Rectal smooth muscle tissue (tissue), 1 donor: ENCODE results near the gene OR2J1.
"Not testable (repeated sequence)": the region's sequence is repeated elsewhere in the genome, so short reads cannot be mapped to it uniquely, and the experiment has no call there.

Experiments used
- H3K27ac ChIP-seq: one replicate; pipeline ENCODE4 v1.7.0; 2013; ENCODE audit warnings: low read depth, low read length, inconsistent platforms
- H3K27me3 ChIP-seq: one replicate; pipeline ENCODE4 v1.7.0; 2013; ENCODE audit warnings: low read length; ENCODE audit not compliant: control insufficient read depth, insufficient read depth
- H3K36me3 ChIP-seq: one replicate; pipeline ENCODE4 v1.7.0; 2013; ENCODE audit warnings: low read length; ENCODE audit not compliant: control insufficient read depth, insufficient read depth
- H3K4me1 ChIP-seq: one replicate; pipeline ENCODE4 v1.7.0; 2013; ENCODE audit warnings: low read length; ENCODE audit not compliant: control insufficient read depth, insufficient read depth
- H3K4me3 ChIP-seq: one replicate; pipeline ENCODE4 v1.7.0; 2013; ENCODE audit warnings: low read length
- H3K9ac ChIP-seq: one replicate; pipeline ENCODE4 v1.7.0; 2013; ENCODE audit warnings: low read length

OR2J1 gene

DNA sequence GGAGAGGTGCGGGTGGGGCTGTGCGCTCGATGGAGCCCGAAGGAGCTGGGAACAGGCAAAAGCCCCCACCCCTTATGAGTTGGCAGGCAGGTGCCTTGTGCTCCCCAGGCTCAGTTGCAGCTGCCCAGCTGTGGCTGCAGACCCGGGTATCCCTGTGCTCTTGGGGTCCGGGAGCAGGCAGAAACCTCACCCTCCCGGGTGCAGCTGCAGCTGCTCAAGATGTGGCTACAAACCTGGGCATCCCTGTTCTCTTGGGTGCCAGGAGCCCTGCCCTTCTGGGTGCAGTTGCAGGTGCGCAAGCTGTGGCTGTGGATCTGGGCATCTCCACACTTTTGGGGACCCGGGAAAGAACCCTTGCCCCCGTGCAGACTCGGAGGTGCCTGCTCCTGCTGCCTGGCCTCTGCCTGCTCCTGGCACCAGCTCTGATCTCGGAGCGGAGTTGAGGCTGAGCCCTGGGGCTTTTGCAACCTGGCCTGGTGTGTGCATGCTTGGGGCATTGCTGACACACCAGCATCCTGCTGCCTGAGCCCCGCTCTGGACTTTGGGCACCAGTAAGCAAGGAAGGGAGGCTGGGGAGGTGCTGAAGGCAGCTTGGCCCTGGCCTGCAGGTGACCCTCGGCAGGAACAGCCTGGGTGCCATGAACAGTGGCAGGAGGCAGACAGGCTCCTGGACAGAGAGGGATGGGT is 30.2 kb downstream of the OR2J1 start:
- H3K9ac ChIP-seq = no peak overlapping the region
- no peaks in the 10 kb centered on the region for H3K4me1 ChIP-seq
- H3K27ac ChIP-seq = no peak overlapping the region
- no peaks in the 10 kb centered on the region for H3K36me3 ChIP-seq
- H3K4me3 ChIP-seq = no peak overlapping the region
- H3K27me3 ChIP-seq = no peaks in the 10 kb centered on the region

GRCh38 chr6:29130644-29131043 is 31.4 kb downstream of the OR2J1 start:
- Histone ChIP-seq H3K4me1 (no peaks in the 10 kb centered on the region), H3K4me3 (no peak overlapping the region), H3K27me3 (no peaks in the 10 kb centered on the region), H3K9ac (no peak overlapping the region), H3K36me3 (no peaks in the 10 kb centered on the region), H3K27ac (no peak overlapping the region)

GRCh38 chr6:29131691-29132090 is 32.4 kb downstream of the OR2J1 start:
- no peaks in the 10 kb centered on the region for H3K36me3 ChIP-seq
- H3K27me3 ChIP-seq = no peaks in the 10 kb centered on the region
- no peaks in the 10 kb centered on the region for H3K4me1 ChIP-seq
- no peak overlapping the region for H3K9ac ChIP-seq
- no peak overlapping the region for H3K4me3 ChIP-seq
- no peak overlapping the region for H3K27ac ChIP-seq

DNA sequence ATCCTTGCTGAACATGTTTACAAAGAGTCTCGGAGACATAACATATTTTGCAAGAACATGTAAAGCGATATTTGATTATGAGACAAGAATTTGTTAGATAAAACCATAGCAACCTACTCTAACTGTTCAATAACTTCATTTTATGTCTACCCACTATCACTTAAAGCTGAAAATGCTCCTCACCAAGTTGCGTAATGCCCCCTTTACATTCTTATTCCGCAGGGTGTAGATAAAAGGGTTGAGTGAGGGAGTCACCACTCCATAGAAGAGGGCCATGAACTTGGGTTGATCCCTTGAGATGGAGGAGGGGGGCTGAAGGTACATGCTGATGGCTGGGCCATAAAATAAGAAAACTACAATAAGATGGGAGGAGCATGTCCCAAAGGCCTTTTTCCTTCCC is 38.4 kb downstream of the OR2J1 start:
- Histone ChIP-seq H3K4me1 (no peaks in the 10 kb centered on the region), H3K9ac (no peak overlapping the region), H3K27ac (no peak overlapping the region), H3K36me3 (no peaks in the 10 kb centered on the region), H3K27me3 (no peaks in the 10 kb centered on the region), H3K4me3 (no peak overlapping the region)

DNA sequence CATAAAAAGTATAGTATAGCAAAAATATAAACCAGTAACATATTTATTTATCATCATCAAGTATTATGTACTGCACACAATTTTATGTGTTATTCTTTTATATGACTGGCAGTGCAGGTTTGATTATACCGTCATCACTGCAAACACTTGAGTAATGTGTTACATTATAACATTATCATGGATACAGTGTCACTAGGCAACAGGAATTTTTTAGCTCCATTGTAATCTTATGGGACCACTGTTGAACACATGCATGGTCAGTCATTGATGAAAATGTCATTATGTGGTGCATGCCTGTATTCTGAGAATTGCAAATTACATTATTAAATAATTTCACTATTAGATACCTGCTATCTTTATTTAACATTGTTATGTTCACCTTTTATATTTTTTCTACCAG is 42.3 kb downstream of the OR2J1 start:
- no peak overlapping the region for H3K27ac ChIP-seq
- H3K36me3 ChIP-seq = no peaks in the 10 kb centered on the region
- no peak overlapping the region for H3K4me3 ChIP-seq
- no peaks in the 10 kb centered on the region for H3K27me3 ChIP-seq
- no peaks in the 10 kb centered on the region for H3K4me1 ChIP-seq
- H3K9ac ChIP-seq = no peak overlapping the region

GRCh38 chr6:29142309-29142708 is 43.0 kb downstream of the OR2J1 start:
- Histone ChIP-seq H3K27ac (no peak overlapping the region), H3K36me3 (no peaks in the 10 kb centered on the region), H3K4me3 (no peak overlapping the region), H3K4me1 (no peaks in the 10 kb centered on the region), H3K9ac (no peak overlapping the region), H3K27me3 (no peaks in the 10 kb centered on the region)

DNA sequence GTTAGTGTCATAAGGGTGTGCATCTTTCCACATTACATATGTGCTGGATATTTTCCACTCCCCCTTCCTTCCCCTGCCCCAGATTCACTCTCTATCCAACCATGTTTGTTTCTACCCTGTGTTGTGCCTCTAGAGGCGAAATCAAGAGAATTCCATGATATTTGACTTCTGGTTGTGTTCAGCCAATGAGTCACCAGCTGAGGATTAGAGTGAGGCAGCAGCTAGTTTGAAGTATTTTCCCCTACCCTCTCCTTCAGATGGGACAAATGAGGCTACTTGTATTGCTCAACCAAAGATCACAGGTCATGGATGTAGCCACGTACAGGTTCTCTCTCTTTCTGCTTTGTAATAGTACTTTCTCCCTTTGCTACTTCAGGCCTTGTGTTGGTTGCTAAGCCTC is 46.9 kb downstream of the OR2J1 start:
- no peaks in the 10 kb centered on the region for H3K36me3 ChIP-seq
- no peaks in the 10 kb centered on the region for H3K27me3 ChIP-seq
- no peak overlapping the region for H3K27ac ChIP-seq
- no peaks in the 10 kb centered on the region for H3K4me1 ChIP-seq
- H3K9ac ChIP-seq = no peak overlapping the region
- H3K4me3 ChIP-seq = no peak overlapping the region

- H3K4me3 ChIP-seq = no peak overlapping the region
- no peaks in the 10 kb centered on the region for H3K36me3 ChIP-seq
- H3K9ac ChIP-seq = no peak overlapping the region
- no peaks in the 10 kb centered on the region for H3K4me1 ChIP-seq
- H3K27ac ChIP-seq = no peak overlapping the region
- H3K27me3 ChIP-seq = no peaks in the 10 kb centered on the region
These were observed 47.8 kb downstream of the OR2J1 start for GRCh38 chr6:29147074-29147473.

GRCh38 chr6:29149444-29149843 is 50.2 kb downstream of the OR2J1 start:
- H3K4me1 ChIP-seq, H3K27ac ChIP-seq, H3K4me3 ChIP-seq, H3K36me3 ChIP-seq, H3K27me3 ChIP-seq, H3K9ac ChIP-seq: not testable (repeated sequence)
